Endothelial cell (in vitro differentiated cells): ENCODE data around the gene KLK15. TPM values are rescaled to one million over a fixed set of nuclear protein-coding genes. Genes with fewer than 3 reads are reported as not detected.

Experiments
- DNase-seq: peaks from one replicate; pipeline ENCODE4 v3.0.0; 2021; ENCODE audit warnings: low spot score
- H3K27ac Mint-ChIP-seq: one replicate; pipeline ENCODE4 v1.8.0; 2021; ENCODE audit warnings: mixed read lengths, inconsistent platforms; ENCODE audit not compliant: unreplicated experiment
- H3K27me3 Mint-ChIP-seq: one replicate; pipeline ENCODE4 v1.8.0; 2021; ENCODE audit warnings: mild to moderate bottlenecking, moderate library complexity, mixed read lengths, inconsistent platforms; ENCODE audit not compliant: unreplicated experiment
- H3K36me3 Mint-ChIP-seq: one replicate; pipeline ENCODE4 v1.8.0; 2021; ENCODE audit warnings: mild to moderate bottlenecking, low read depth, mixed read lengths, inconsistent platforms; ENCODE audit not compliant: unreplicated experiment
- H3K4me1 Mint-ChIP-seq: one replicate; pipeline ENCODE4 v1.8.0; 2021; ENCODE audit warnings: mild to moderate bottlenecking, mixed read lengths, inconsistent platforms; ENCODE audit not compliant: unreplicated experiment
- H3K4me3 Mint-ChIP-seq: one replicate; pipeline ENCODE4 v1.8.0; 2021; ENCODE audit warnings: mild to moderate bottlenecking, mixed read lengths, inconsistent platforms; ENCODE audit not compliant: unreplicated experiment
- H3K9me3 Mint-ChIP-seq: one replicate; pipeline ENCODE4 v1.8.0; 2021; ENCODE audit warnings: mixed read lengths, inconsistent platforms; ENCODE audit not compliant: unreplicated experiment
- total RNA-seq: library from RNA; stranded (reverse); fragmentation: NEBNext Ultra II Directional; extraction: Animal tissue kit (Norgen Biotek cat#: 25700); gene quantifications from one replicate; pipeline ENCODE4 v1.2.1, GENCODE V29; 2021; ENCODE audit not compliant: unreplicated experiment
- TF ChIP-seq, protein P1 (sequence below): fragments of 200-600 bp; sonication (generic); IDR thresholded peaks from one replicate; pipeline ENCODE4 v1.5.0; 2021; ENCODE audit warnings: antibody characterized with exemption; ENCODE audit not compliant: unreplicated experiment

The KLK15 gene
- total RNA-seq, 1 donor from 2014 or later = not detected

DNA sequence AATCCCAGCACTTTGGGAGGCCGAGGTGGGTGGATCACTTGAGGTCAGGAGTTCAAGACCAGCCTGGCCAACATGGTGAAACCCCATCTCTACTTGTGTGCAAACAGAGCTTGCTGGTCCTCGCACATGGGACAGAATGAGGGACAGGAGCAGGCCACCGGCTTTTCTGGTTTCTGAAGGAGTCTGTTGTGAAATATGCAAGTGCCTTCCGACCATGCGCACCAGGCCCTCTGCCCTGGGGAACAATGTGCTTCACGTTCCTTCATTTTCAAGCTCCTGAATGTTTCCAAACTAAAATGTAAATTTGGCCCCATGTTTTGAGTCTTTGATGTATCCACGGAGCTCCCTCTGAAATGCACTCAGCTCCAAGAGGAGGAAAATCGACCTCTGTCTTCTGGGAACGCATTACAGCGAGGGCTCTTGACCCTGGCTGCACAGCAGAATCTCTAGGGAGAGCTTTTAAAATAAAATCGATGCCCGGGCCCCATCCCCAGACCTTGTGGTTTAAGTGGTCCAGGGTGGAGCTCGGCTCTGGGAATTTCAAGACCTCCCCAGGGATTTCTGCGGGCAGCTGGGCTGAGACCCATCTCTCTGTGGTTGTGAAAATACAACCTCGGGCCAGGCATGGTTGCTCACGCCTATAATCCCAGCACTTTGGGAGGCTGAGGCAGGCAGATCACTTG lies 52.5 kb downstream of the KLK15 start:
- DNase-seq = no peak
- H3K4me1 Mint-ChIP-seq = no peaks in the 10 kb centered on the region
- peaks cover 4% of the 10 kb centered on the region for H3K36me3 Mint-ChIP-seq
- TF ChIP-seq, protein P1, sequence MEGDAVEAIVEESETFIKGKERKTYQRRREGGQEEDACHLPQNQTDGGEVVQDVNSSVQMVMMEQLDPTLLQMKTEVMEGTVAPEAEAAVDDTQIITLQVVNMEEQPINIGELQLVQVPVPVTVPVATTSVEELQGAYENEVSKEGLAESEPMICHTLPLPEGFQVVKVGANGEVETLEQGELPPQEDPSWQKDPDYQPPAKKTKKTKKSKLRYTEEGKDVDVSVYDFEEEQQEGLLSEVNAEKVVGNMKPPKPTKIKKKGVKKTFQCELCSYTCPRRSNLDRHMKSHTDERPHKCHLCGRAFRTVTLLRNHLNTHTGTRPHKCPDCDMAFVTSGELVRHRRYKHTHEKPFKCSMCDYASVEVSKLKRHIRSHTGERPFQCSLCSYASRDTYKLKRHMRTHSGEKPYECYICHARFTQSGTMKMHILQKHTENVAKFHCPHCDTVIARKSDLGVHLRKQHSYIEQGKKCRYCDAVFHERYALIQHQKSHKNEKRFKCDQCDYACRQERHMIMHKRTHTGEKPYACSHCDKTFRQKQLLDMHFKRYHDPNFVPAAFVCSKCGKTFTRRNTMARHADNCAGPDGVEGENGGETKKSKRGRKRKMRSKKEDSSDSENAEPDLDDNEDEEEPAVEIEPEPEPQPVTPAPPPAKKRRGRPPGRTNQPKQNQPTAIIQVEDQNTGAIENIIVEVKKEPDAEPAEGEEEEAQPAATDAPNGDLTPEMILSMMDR = no peak
- peaks cover 5% of the 10 kb centered on the region for H3K27me3 Mint-ChIP-seq
- no peak overlapping the region for H3K27ac Mint-ChIP-seq
- peaks cover 6% of the 10 kb centered on the region for H3K9me3 Mint-ChIP-seq
- no peak overlapping the region for H3K4me3 Mint-ChIP-seq

DNA sequence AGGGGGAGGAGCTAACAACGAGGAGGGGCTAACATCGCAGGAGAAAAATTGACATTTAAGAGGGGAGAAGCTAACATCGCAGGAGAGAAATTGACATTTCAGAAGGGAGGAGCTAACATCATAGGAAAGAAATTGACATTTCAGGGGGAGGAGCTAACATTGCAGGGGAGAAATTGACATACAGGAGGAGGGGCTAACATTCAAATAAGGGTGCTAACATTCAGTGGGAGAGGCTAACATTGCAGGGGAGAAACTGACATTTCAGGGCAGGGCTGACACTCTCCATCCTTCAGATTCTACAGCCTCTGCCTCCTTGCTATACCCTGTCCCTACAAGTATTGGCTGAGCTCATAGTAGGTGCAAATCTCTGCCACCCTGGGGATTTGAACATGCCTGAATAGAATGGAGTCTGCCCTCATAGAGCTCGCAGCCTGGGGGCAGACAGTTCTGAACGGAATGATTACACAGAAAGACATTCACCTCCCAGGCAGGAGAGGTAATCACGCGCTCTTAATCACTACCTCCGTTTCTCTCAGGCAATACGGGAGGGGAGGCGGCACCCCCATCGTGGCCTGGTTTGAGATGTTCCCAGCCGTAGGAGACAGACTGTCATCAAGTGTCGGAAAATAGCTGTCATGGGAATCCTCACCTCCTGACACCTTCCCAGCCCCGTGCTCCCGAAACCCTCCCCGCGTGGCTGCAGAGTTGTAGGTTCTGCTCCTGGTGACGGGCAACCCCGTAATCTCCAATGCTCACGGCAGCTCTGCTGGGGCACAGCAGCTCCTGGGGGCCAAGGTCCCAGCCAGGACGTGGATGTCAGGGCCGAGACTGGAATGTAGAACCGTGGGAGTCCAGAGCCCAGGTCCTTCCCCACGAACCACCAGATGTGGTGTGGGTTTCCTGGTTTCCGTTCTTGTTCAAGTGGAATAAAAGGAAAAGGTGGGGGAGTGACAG lies 53.6 kb downstream of the KLK15 start:
- H3K36me3 Mint-ChIP-seq = no peaks in the 10 kb centered on the region
- peaks cover 10% of the 10 kb centered on the region for H3K9me3 Mint-ChIP-seq
- no peak overlapping the region for H3K27ac Mint-ChIP-seq
- H3K27me3 Mint-ChIP-seq = peaks cover 5% of the 10 kb centered on the region
- no peak overlapping the region for H3K4me3 Mint-ChIP-seq
- TF ChIP-seq, protein P1 = no peak
- no peaks in the 10 kb centered on the region for H3K4me1 Mint-ChIP-seq
- no peak for DNase-seq

DNA sequence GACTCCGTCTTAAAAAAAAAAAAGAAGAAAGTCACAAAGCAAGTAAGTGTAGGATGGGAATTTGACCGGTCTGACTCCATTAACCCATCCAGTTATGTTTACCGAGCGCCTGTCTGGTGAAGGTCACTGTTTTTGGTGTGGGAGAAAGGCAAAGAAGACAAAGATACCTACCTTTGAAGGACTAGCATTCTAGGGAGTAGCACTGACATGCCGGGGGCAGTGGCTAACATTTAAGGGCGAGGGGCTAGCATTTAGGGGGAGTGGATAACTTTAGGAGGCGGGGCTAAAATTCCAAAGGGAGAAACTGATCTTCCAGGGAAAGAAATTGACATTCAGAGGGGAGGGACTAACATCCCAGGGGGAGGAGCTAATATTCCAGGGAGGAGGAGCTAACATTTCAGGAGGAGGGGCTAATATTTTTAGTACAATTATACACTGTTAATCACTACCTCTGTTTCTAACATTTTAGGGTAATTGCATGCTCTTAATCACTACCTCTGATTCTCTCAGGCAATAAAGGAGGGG lies 54.4 kb downstream of the KLK15 start:
- H3K27me3 Mint-ChIP-seq = peaks cover 5% of the 10 kb centered on the region

DNA sequence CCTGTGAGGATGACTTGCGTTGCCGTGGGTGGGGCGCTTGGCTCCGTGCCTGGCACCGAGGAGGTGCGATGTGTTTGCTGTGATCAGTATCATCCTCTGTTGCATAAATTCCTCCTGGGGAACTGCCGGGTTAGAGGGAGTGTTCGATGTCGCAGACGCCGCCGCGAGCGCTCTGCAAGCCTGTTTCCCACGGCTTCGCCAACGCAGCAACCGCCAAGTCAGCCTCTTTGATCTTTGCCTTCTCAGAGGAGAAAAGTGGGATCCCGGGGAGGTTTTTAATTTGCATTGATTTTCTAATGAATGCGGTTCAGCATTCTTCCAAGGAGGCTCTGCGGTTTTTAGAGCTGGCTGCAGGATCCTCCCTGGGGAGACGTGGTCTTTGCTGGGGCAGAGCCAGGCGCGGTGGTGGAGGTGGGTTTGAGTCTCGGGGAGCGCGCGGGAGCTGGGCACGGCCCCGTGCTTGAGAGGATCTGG lies 55.5 kb downstream of the KLK15 start:
- Mint-ChIP-seq H3K27ac (no peak overlapping the region), H3K9me3 (peaks cover 10% of the 10 kb centered on the region), H3K4me1 (no peaks in the 10 kb centered on the region), H3K36me3 (no peaks in the 10 kb centered on the region), H3K4me3 (no peak overlapping the region), H3K27me3 (peaks cover 8% of the 10 kb centered on the region)
- TF ChIP-seq, protein P1 = no peak
- DNase-seq = no peak

More for the DNA sequence above, 54.4 kb downstream of the KLK15 start:
- Mint-ChIP-seq H3K4me1 (no peaks in the 10 kb centered on the region), H3K9me3 (peaks cover 10% of the 10 kb centered on the region), H3K27ac (no peak overlapping the region), H3K36me3 (no peaks in the 10 kb centered on the region), H3K4me3 (no peak overlapping the region)
- TF ChIP-seq, protein P1 = no peak
- no peak for DNase-seq
